ENCODE measurements around the gene COA6. TPM values are rescaled to one million over a fixed set of nuclear protein-coding genes. Genes with fewer than 3 reads are reported as not detected.

COA6 gene
- total and polyA plus RNA-seq, 4 donors, result 5.3 to 37.0 (median 18.6) TPM

DNA sequence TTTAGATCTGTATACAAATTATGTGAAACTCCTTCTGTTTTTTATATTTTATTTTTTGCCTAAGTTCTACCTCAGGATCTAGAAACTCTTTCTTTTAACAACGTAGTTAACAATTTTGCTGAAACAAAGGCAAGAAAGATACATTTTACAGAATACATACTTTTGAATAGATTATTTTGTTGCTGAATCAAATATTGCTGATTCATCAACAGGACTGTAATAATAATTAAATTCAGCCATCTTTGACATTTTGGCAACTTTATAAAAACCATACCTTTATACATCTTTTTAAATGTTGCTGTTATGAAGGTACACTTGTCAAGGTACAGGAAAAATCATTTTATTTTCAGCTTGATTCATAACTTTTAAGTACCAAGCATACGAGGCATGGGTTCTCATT lies 10.7 kb upstream of the COA6 start:
- no peak overlapping the region for H3K9ac ChIP-seq (ENCODE audit: low read depth in 1 of 2, low read length in 2 of 2)
- no peaks in the 10 kb centered on the region for H3K9me3 ChIP-seq (ENCODE audit: control insufficient read depth in 4 of 4, low read length in 3 of 4)
- H3K27me3 ChIP-seq (ENCODE audit: control insufficient read depth in 4 of 4, insufficient read depth in 4 of 4, low read length in 3 of 4), result no peaks in the 10 kb centered on the region
- no peaks in the 10 kb centered on the region for H3K36me3 ChIP-seq (ENCODE audit: control insufficient read depth in 4 of 4, insufficient read depth in 3 of 4, low read depth in 1 of 4, low read length in 3 of 4)
- 93% methylated on average over 2 of the region's 2 CpGs for WGBS
- no peaks in the 10 kb centered on the region for H3K4me1 ChIP-seq (ENCODE audit: control insufficient read depth in 4 of 4, insufficient read depth in 4 of 4, low read length in 3 of 4)
- no peak overlapping the region for H3K27ac ChIP-seq (ENCODE audit: low read depth in 1 of 2, low read length in 2 of 2)
- DNase-seq (ENCODE audit: low spot score), result no peak
- no peak overlapping the region for H3K4me3 ChIP-seq (ENCODE audit: low read depth in 1 of 3, low read length in 3 of 3)
- TF ChIP-seq RXRA (IDR thresholded peaks at IDR 0.05) (no peak), ZBTB33 (IDR thresholded peaks at IDR 0.05) (no peak), SP1 (IDR thresholded peaks at IDR 0.05) (no peak), FOXA2 (IDR thresholded peaks at IDR 0.05) (no peak), FOXA1 (IDR thresholded peaks at IDR 0.05) (no peak)
- TF ChIP-seq, protein P1, sequence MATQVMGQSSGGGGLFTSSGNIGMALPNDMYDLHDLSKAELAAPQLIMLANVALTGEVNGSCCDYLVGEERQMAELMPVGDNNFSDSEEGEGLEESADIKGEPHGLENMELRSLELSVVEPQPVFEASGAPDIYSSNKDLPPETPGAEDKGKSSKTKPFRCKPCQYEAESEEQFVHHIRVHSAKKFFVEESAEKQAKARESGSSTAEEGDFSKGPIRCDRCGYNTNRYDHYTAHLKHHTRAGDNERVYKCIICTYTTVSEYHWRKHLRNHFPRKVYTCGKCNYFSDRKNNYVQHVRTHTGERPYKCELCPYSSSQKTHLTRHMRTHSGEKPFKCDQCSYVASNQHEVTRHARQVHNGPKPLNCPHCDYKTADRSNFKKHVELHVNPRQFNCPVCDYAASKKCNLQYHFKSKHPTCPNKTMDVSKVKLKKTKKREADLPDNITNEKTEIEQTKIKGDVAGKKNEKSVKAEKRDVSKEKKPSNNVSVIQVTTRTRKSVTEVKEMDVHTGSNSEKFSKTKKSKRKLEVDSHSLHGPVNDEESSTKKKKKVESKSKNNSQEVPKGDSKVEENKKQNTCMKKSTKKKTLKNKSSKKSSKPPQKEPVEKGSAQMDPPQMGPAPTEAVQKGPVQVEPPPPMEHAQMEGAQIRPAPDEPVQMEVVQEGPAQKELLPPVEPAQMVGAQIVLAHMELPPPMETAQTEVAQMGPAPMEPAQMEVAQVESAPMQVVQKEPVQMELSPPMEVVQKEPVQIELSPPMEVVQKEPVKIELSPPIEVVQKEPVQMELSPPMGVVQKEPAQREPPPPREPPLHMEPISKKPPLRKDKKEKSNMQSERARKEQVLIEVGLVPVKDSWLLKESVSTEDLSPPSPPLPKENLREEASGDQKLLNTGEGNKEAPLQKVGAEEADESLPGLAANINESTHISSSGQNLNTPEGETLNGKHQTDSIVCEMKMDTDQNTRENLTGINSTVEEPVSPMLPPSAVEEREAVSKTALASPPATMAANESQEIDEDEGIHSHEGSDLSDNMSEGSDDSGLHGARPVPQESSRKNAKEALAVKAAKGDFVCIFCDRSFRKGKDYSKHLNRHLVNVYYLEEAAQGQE (IDR thresholded peaks at IDR 0.05), result no peak
- TF ChIP-seq, protein P2, sequence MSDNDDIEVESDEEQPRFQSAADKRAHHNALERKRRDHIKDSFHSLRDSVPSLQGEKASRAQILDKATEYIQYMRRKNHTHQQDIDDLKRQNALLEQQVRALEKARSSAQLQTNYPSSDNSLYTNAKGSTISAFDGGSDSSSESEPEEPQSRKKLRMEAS (IDR thresholded peaks at IDR 0.05), result no peak

DNA sequence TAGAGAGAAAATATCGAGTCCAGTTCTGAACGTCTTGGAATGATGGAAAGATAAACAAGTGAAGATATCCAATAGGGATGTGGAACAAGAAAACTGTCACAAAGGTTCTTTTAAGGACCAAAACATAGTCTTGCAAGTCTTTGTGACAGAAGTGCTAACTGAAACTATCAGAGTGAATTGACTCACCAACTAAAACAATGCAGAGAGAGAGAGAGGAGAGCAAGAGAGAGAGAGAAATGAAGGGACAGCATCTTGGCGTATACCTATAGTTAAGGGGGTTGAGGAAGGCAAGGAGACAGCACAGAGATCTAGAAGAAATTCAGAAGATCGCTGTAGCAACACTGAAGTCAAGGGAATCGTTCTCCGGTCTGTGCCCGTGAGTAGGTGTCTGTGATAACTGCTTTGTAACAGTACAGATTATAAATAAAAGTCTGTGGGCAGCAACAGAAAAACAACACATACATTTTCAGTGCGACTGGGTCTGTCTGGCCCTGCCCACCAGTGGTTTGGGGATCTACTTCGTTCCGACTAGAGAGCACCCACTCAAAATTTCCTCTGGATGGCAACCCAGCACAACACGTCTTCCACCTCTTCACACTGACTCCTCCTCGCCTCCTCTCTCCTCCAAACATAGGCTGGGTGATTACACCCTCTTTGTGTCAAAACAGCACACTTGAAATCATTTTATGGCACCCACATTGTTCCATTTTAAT lies 4.8 kb upstream of the COA6 start:
- WGBS, result 83% methylated on average over 12 of the region's 12 CpGs
- Histone ChIP-seq H3K9me3 (ENCODE audit: control insufficient read depth in 4 of 4, low read length in 3 of 4) (no peaks in the 10 kb centered on the region), H3K4me1 (ENCODE audit: control insufficient read depth in 4 of 4, insufficient read depth in 4 of 4, low read length in 3 of 4) (peaks cover 0 to 17% (median 9%) of the 10 kb centered on the region in 4 donors), H3K27ac (ENCODE audit: low read depth in 1 of 2, low read length in 2 of 2) (no peak overlapping the region), H3K27me3 (ENCODE audit: control insufficient read depth in 4 of 4, insufficient read depth in 4 of 4, low read length in 3 of 4) (no peaks in the 10 kb centered on the region), H3K9ac (ENCODE audit: low read depth in 1 of 2, low read length in 2 of 2) (no peak overlapping the region), H3K4me3 (ENCODE audit: low read depth in 1 of 3, low read length in 3 of 3) (no peak overlapping the region), H3K36me3 (ENCODE audit: control insufficient read depth in 4 of 4, insufficient read depth in 3 of 4, low read depth in 1 of 4, low read length in 3 of 4) (no peaks in the 10 kb centered on the region)
- no peak for DNase-seq (ENCODE audit: low spot score)
- TF ChIP-seq FOXA1 (IDR thresholded peaks at IDR 0.05), result no peak
- no peak for TF ChIP-seq YY1 (IDR thresholded peaks at IDR 0.05)
- TF ChIP-seq SP1 (IDR thresholded peaks at IDR 0.05), result no peak
- no peak for TF ChIP-seq NR2F2 (IDR thresholded peaks at IDR 0.05)
- TF ChIP-seq, protein P1 (IDR thresholded peaks at IDR 0.05), result no peak
- no peak for TF ChIP-seq RAD21 (IDR thresholded peaks at IDR 0.05)
- no peak for TF ChIP-seq RXRA (IDR thresholded peaks at IDR 0.05)
- no peak for TF ChIP-seq ZBTB33 (IDR thresholded peaks at IDR 0.05)
- no peak for TF ChIP-seq GABPA (IDR thresholded peaks at IDR 0.05 in 1 of 2, conservative IDR thresholded peaks at IDR 0.05 in 1 of 2)
- TF ChIP-seq, protein P2 (IDR thresholded peaks at IDR 0.05), result no peak
- TF ChIP-seq HNF4G (IDR thresholded peaks at IDR 0.05), result no peak

Data from liver (tissue), 9 donors.